NK-92 (cell line): ENCODE data around the gene DOK5.

Experiments used
- DNase-seq: peaks from one replicate; lab custom pipeline; 2025; ENCODE audit not compliant: unreplicated experiment; lab: John Stamatoyannopoulos, UW

The DOK5 gene

DNA sequence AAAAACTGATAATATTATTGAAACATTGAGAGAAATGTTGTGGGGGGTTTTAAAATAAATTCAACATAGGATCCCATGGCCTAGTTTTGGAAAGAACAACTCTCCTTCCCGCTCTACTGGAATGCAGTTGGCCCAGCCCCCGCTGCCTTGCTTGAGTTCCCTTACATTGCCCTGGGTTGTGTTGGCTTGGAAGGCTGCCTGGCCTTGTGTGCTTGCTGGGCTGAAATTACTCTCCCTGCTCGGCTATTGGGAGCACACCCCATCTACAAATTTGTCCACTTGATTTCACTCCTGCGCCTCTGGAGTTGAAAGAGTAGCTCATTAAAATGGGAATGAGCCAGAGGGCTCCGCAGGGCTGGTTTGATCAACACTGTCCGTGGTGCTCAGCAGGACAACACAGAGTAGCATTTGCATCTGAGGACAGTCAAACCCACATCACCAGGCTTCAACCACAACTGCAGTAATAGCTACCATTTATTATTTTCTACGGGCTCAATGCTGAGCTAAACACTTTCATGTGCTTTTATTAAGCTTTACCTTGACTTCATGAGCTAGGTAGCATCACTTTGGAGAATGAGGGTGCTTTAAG lies 35.2 kb downstream of the DOK5 start:
- no peak for DNase-seq

DNA sequence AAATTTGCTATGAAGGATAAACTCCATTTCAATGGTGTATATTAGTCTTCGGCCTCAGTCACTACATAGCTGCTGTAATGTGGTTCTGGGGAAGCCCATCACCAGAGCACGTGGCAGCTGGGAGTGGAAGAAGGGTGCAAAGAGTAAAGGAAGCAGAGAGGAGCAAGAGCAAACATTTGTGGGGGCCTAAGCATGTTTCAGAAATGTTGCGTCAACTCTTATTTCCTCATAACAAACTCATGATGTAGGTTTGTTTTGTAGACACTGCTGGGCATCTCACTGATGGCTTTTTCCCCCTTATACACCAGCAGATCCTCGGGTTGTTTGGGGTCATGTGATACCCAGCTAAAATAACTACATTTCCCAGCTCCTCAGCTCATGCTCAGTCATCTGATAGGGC lies 37.3 kb downstream of the DOK5 start:
- DNase-seq: no peak

DNA sequence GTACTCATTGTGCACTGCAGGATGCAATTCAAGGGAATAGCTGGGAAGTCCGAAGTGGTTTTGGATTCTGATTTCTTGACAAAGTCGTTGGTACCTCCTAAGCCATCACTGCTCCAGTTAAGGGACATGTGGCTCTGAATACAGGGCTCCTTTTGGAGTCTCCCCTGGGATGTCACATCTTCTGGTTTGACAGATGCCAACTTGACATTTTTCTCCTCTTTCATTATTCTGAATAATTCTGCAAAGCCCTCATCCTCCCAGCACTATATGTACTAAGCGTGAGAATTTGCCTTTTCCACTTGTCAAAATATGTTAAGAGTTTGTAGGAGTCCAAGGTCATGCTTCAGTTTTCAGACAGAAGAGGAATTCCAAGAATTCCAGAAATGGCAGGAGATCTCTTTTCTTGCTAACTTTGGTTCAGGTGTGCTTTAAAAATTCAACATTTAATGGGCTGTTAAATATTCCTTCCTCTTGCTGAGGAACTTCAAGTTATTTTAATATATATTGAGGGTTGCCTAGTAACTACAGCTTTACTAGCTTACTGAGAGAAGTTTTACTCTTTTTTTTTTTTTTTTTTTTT lies 38.7 kb downstream of the DOK5 start:
- no peak for DNase-seq

DNA sequence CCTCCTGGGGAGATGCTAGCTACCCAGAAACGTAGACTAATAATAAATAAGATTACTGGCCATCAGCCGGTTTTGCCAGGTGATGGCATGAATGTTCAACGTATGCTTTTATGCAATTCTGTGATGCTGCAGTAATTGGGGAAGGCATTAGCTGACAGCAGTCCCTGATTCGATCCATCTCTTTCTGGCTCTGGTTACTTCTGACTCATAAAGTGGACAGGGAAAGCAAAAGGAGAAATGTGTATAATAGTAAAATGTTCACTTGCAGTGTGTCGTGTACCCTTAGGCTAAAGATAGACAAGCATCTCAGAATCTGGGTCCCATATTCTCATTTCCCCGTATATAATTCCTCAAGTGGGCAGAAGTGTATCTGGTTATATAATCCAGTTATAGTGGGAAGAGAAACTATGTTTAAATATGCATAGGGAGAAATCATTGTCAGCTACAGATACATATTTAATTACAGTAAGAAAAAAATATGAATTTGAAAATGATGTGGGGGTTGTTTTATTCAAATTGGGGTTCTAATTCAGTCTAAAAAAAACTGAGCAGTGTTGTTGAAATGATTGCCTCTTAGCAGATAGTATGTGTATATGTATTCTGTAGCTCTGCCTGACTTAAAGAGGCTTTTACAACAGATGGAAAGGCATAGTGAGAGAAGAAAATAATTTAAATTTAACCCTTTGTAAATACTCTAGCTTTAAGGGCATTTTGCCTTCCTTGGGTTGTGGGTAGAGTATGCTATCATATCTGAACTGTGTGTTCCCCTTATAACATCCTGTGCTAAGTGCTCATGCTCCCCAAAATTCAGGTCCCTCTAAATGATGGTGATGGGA lies 40.6 kb downstream of the DOK5 start:
- no peak for DNase-seq

DNA sequence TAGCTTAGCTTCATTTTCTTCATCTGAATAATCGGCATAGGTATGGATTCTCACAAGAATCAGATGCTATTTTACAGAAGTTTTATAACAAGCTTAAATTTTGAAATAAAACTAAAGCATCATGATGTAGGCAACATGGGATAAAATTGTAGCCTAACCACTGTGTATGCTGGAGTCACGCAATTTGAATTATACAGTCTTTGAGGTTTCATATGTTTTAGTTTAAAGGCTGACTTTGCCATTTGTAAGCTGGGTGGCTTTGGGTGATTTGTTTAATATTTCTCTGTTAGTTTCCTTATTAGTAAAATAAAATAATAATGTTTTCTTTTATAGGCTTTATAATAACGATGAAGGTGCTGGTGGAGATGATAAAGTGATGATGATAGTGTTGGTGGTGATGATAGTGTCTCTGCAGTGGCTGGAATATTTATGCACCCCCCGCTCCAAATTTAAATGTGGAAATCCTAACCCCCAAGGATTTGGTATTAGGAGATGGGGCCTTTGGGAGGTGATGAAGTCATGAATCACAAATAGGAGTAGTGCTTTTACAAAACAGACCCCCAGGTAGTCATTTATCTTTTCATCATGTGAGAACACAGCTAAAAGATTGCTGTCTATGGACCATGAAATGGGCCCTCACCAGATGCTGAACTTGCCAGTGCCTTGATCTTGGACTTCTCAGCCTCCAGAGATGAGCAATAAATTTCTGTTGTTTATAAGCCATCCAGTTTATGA lies 42.0 kb downstream of the DOK5 start:
- no peak for DNase-seq

DNA sequence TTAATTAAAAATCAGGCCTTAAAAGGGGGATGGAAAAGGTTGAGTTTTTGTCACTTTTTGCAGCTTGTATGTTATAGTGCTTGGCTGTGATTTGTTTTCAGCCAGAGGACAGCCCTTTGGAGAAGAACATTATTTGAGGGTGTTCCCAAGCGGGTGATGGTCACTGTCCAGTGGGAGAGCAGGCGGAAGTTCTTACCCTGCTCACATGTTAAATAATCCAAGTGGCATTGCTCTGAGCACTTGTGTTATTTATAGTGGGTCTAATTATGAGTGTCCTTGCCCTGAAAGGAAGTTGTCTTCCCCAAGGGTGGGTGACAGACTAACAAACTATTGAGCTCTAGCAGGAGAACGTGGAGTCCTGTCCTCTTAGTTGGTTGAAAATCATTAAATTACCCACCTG lies 49.5 kb downstream of the DOK5 start:
- no peak for DNase-seq

DNA sequence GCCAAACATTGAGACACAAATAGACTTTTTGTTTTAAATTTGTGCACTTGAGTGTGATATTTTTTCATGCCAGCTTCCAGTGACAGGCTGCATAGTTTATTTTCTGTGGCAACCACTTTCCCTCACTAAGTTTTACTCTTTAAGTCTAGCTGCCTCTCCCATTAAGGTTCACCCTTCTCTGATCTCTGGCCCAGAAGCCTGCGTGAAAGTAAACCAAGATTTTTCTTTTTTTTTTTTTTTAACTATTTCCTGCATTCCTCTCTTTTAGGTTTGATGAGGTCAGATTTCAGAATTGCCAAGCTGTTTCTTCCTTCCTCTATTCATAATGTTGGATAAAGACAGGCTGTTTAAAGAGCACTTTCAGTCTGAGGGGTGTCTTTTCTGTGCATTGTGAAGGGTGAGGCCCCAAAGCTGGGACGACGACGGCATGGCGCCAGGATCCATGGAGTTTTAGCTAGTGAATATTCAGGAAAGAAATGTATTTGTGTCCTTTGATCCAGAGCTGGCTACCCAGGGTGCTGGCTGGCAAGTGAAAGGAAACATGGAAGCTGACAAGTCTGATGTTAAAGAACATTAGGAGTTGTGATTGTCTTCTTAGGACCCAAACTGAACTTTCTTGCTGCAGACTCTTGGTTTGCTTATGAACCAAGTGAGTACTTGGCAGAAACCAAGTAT lies 50.7 kb downstream of the DOK5 start:
- no peak for DNase-seq

DNA sequence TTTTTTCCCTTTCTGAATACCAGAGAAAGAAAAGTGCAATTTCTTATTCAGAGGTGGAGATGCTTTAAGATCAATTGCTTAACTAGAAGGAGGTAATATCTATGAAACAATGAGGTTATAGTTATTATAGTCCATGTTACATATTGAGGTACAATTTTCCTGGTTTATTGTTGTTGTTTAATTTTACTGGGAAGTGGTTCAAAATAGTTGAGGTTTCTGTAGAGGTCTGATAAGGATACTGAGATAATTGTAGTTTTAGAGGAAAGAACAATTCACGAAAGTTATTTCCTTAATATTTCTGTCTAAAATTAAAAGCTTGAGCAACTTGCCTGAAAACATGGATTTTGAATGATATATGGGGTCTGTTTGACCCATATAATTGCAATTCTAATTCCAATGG lies 51.4 kb downstream of the DOK5 start:
- DNase-seq: no peak

DNA sequence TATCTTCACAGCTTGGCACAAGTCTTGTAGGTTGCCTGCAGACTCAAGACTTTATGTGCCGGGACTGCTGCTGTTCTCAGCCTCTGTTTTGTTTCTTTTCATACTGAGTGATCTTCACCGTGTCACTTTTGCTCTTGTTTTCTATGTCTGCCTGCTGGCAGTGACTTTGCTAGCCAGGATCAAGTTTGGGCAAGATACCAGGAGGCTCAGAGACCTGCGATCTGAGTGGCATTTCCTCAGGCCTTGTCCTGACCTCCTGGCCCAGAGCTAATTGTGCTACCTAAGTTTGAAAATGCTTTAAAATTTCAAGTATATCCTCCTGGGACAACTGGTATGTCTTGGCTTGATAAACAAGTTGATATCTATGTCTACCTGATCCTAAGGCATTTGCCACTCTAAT lies 57.2 kb downstream of the DOK5 start:
- no peak for DNase-seq

DNA sequence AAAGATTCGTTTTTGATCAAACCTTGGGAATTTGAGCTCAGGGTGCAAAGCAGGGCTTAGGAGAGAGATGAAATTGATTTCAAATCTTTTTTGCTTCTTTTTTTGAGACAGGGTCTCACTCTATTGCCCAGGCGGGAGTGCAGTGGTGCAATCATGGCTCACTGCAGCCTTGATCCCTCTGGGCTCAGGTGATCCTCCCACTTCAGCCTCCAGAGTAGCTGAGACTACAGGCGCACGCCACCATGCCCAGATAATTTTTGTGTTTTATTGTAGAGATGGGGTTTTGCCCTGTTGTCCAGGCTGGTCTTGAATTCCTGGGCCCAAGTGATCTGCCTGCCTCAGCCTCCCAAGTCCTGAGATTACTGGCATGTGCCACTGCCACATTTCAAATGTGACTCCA lies 58.7 kb downstream of the DOK5 start:
- no peak for DNase-seq

DNA sequence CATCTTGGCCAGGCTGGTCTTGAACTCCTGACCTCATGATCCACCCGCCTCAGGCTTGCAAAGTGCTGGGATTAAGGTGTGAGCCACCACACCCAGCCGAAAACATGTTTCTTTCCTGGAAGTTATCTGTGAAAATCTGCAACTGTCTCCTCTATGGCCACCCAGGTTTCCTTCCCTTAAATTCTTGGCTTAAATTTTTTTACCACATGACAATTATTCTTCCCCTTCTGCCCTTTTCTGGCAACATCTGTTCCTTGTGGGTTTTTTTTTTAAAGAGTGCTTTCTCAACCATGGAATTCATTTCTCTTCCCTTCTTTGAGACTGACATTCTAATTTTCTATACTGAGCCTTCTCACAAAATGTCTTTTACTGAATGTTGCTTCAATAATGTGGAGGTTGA lies 59.6 kb downstream of the DOK5 start:
- DNase-seq: no peak

DNA sequence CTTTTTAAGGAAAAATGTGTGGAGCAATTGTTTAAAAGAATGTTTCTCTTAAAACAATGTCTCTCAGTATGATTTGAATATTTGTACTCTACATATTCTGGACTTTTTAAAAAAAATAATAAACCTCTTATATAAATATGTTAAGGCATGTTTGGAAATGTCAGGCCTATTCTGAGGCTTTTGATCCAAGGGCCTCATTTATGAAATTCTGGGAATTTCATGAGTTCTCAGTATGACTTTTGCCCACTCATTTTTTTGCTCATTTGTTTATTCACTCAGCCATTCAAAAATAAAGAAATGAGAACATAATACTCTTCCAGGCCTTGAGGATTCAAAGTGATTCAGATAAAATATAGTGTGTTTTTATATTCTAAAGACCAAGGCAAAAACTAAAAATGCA lies 60.4 kb downstream of the DOK5 start:
- no peak for DNase-seq

DNA sequence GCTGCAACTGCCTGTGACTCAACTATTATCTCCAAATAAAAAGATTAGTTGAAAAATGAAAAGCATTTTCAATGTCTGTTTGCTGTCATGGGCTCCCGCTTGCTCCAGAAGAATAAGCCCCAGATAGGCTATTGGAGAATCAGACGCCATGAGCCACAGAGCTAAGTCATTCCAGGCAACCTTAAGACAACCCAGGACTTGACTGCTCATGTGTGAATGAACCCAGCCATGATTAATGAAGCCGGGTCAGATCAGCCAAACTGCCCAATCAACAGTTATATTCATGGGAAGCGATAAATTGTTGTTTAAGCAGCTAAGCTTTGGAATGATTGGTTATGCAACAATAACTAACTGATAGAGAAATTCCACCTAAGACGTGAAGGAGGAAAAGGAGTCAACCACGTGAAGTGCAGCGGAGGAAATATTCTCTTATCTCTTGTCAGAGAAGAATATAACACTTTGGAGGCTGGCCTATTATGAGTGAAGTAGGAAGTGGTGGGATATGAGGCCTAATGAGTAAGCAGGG lies 64.2 kb downstream of the DOK5 start:
- no peak for DNase-seq

DNA sequence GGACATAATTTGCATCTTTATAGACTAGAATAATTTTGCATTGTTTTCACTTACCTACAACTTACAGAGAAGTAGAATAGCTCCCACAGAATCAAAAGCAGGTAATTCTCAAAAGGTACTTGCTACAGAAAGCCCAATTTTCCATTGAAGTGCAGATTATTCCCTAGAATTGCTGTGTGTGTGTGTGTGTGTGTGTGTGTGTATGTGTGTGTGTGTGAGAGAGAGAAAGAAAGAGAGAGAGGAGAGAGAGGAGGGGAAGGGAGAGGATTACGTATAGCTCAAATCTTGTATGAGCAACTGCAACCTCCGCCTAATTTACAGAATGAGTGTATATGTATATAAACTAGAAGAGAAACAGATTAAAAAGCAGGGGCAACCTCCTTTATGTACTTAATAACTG lies 68.0 kb downstream of the DOK5 start:
- no peak for DNase-seq

DNA sequence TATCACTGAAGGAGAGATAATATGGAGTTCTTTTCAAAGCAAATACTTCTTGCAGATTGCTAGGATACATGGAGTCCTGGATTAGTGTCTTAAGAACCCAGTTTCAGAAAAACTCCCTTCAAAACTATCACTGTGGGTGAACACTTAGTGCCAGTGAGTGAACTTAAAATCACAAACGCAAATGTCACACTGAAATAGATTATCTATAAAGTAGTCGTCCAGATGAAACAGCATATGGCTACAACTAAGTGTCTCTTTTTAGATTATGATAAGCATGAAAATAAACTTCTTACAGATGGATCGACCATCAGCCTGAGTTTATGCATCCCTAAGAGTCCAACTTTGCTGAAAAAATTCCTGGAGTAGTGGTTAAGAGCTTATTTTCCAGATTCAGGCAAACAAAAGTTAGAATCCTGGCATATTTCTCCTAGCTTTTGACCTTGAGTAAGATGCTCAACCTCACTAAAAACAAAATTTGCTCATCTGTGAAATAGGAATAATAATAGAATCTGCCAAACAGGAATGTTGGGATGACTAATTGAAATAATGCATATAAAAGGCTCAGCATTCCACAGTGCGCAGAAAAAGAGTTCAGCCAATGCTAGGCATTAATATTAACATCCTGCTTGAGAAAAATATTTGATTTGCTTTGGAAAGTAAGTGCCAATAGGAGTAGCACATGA lies 70.4 kb downstream of the DOK5 start:
- no peak for DNase-seq

DNA sequence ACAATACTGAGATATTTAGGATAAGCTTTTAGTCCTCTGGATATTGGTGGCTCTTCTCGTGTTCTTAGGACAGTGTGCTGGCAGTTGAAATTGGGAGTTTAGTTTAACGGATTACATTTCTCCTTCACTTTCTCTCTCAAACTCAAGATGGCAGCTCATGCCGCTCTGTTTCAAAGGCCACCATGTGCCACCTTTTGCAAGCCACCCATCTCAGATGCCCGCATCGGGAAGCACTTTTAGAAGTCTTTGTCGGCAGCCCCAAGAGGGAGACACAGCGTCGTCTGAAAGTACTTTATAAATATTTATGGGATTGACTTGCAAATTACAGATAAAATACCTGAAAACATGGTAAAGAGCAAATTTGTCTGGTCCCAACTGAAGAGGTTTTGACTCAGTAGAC lies 73.5 kb downstream of the DOK5 start:
- no peak for DNase-seq

DNA sequence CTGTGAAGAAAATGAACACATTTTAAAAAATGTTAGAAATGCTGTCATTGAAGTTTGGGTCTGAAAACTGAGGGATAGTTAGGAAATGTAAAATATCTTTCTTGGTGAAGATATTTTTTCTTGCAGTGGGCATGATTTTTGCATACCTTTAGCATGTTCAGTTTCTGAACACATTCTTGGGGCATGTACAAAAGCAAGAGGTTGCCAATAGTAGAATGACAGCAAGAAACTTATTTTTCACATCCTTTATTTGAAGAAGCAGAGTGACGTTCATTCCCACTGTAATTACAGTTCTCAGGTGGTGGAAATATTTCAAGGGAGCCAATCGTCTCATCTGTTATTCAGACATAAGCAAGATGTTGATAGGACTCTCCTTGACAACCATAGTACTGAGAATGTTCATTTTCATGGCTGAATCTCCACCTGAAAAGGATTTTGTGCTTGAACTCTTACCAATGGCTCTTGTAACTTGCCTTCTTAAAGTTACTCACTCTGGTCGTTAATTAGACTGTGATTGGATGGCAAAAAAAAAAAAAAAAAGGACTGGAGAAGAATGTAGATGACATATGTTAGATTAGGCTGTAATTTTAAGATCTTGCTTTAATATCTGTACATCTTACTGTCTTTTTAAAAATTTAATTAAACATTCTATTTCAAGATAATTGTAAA lies 74.4 kb downstream of the DOK5 start:
- DNase-seq: no peak

DNA sequence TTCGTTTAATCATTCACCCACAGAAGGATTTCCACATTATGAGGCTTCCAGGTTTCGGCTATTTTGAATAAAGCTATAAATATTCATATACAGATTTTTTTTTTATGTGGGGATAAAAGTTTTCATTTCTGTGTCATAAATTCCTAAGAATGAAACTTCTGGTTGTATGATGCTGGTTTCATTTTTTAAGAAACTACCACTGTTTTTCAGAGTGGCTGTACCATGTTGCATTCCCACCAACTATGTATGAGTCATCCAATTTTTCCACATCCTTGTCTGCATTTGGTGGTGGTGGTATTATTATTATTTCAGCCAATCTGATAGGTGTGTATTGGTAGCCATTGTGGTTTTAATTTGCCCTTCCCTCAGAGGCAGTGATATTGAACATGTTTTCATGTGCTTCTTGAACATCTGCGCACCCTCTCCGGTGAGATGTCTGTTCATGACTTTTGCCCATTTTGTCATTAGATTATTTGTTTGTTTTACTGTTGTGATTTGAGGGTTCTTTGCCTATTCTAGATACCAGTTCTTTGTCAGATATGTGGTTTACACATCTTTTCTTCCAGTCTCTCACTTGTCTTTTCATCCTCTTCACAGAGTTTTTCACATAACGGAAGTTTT lies 75.5 kb downstream of the DOK5 start:
- no peak for DNase-seq

DNA sequence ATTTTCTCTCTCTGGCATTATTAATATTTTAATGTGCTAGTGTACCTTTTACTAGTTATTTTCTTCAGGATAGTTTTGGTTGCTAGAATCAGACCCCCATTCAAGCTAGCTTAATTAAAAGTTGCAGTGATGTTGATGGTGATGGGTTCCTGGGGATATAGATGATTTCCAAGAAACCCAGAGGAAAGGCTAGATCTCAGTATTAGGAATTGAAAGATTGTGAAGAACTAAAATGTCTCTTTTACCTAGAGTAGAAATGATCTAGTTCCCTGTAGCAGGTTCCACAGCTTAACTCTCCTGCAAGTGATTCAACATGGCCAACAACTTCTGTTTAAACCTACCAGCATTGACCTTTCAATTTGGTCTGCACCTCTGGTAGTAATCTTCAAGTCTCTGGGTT lies 78.6 kb downstream of the DOK5 start:
- no peak for DNase-seq

DNA sequence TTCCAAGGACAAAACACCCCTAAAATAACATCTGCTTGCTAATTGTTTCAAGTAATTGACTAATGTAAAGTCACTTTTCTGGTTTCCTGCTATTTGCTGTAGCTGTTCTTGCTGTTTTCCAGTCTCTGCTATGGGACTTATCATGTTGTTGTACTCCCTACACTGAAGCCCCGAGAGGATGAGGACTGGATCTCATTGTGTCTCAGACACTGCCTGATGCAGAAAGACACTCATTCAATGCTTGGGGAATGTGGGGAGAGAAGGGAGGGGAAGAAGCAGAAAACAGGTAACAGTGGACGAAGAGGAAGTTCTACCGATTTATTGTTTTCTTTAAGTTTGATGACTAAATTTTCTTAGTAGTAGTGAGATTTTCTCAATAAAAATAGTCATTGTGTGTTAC lies 79.8 kb downstream of the DOK5 start:
- DNase-seq: no peak
